NT2/D1 (cell line): Measurements from ENCODE around the gene AS3MT.

Experiments
- SUZ12 ChIP-seq: IDR thresholded peaks from 2 replicates; pipeline ENCODE4 v1.6.1; 2011; ENCODE audit not compliant: insufficient read length, insufficient read depth; ENCODE audit errors: extremely low read depth
- YY1 ChIP-seq: IDR thresholded peaks from 2 replicates; pipeline ENCODE4 v1.6.1; 2011; ENCODE audit not compliant: insufficient read length, insufficient read depth
- ZNF274 ChIP-seq: IDR thresholded peaks from 2 replicates; pipeline ENCODE4 v1.6.1; 2011; ENCODE audit warnings: mild to moderate bottlenecking, low read depth, low read length

GRCh38 chr10:102900006-102900405 lies 30.7 kb downstream of the AS3MT start:
- TF ChIP-seq ZNF274 (no peak), YY1 (no peak), SUZ12 (no peak)
